HL-60/S4 treated with retinoic acid at 250 ng/mL for 4 days and 3 days (cell line): ENCODE results near the gene ZNF609.

Experiments
- in situ Hi-C: fragments of 300-500 bp; cut with MboI; formaldehyde crosslinking; loops from 2 replicates; pipeline ENCODE4 v1.7.0; 2022; ENCODE audit warnings: low sequenced_read_pairs

Gene ZNF609, protein sequence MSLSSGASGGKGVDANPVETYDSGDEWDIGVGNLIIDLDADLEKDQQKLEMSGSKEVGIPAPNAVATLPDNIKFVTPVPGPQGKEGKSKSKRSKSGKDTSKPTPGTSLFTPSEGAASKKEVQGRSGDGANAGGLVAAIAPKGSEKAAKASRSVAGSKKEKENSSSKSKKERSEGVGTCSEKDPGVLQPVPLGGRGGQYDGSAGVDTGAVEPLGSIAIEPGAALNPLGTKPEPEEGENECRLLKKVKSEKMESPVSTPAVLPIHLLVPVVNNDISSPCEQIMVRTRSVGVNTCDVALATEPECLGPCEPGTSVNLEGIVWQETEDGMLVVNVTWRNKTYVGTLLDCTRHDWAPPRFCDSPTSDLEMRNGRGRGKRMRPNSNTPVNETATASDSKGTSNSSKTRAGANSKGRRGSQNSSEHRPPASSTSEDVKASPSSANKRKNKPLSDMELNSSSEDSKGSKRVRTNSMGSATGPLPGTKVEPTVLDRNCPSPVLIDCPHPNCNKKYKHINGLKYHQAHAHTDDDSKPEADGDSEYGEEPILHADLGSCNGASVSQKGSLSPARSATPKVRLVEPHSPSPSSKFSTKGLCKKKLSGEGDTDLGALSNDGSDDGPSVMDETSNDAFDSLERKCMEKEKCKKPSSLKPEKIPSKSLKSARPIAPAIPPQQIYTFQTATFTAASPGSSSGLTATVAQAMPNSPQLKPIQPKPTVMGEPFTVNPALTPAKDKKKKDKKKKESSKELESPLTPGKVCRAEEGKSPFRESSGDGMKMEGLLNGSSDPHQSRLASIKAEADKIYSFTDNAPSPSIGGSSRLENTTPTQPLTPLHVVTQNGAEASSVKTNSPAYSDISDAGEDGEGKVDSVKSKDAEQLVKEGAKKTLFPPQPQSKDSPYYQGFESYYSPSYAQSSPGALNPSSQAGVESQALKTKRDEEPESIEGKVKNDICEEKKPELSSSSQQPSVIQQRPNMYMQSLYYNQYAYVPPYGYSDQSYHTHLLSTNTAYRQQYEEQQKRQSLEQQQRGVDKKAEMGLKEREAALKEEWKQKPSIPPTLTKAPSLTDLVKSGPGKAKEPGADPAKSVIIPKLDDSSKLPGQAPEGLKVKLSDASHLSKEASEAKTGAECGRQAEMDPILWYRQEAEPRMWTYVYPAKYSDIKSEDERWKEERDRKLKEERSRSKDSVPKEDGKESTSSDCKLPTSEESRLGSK (N-terminal part only)

DNA sequence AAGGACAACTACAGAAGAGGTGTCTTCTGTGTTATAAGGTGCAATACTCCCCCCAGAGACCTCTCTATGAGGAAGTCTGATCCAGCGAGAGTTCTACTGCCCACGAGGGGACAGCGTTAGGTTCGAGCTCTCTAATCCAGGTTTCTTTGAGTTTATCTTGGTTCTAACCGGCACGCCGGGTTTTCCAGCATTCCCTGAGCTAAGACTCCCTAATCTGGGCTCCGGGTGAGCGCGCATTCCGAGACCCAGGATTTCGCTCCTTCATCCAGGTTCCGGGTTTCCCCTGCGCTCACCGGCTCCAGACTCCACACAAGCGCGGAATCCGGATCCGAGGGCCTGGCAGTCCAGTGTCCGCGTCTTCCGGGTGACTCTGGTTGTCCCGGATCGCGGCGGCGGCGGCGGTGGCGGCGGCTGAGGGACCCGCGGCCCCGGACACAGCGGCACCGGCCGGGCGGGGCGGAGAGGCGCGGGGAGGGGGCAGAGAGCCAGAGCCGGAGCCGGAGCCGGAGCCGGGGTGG is at the start of gene ZNF609:
Gene ZNF609 (plus strand): TSS at position 373 of the 518 bp plus-strand sequence. CDS start 38,842 bp downstream, outside the sequence.
- in situ Hi-C loops: no loop called here

DNA sequence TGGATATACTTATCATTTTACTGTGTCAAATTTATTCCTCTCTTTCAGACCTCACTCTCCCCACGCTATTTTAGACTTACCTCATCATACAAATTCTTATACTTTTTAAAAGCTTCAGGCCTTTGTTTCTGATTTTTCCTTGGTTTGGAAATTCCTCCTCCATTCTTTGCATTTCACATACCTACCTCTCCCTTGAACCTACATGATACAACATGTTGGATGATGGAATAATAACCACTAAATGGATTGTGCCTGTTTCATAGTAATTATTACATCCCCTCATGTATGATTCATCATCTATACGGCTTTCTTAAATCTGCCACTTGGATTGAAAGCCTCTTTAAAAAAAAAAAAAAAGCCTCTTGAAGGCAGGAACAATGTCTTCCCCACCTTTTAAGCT is 48.2 kb upstream of the ZNF609 start:
- in situ Hi-C loops: no loop called here

DNA sequence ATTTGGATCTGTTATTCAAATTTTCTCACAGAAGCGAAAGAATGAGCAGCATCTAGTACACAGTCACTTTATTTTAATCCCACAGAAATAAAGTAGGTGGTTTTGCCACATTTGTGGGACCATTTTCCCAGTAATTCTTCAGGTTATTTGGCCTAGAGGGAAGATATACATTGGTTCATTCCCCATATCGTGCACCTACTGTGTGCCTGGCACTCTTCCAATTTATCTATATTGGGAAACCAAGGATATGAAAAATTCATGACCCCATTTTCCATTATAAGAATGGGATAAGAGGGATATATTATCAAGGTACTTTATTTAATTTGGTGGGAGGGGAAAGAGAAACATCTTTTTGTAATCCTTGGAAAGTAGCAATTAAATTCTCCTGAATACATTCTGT is 37.7 kb upstream of the ZNF609 start:
- in situ Hi-C loops: no loop called here

DNA sequence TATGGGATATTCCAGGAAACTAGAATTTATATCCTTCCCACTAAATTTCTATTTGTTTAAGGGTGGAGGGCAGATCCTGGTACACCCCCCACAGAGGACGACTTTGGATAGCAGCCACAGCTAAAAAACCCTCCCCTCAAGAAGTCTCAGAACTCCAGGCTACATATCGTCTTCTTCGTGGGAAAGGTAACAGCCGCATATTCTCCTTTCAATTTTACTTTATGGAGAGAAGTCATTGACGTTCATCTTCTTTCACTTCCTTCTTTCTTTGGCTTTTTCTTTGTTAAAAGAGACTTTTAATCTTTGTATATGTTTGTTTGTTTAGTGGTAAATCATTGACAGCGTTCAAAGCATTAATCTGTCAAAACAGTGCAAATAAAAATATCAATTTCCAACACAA is 36.4 kb upstream of the ZNF609 start:
- in situ Hi-C loops: no loop called here

DNA sequence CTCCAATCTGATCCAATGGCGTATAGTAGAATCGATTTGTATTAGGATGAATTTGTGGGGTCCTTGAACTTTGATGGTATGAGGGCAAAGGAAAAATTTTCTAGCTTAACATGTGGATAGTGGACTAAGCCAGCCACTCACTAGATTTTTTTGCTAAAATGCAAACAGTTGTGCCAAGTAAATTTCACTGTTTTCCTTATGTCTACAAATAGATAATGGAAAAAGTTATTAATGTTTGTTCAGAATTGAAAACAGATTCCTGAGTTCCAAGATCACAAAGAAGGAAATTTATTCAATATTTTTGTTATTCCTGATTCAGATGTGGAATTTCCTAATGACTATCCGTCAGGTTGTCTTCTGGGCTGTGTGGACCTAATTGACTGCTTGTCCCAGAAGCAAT is 35.2 kb upstream of the ZNF609 start:
- in situ Hi-C loops: no loop called here

DNA sequence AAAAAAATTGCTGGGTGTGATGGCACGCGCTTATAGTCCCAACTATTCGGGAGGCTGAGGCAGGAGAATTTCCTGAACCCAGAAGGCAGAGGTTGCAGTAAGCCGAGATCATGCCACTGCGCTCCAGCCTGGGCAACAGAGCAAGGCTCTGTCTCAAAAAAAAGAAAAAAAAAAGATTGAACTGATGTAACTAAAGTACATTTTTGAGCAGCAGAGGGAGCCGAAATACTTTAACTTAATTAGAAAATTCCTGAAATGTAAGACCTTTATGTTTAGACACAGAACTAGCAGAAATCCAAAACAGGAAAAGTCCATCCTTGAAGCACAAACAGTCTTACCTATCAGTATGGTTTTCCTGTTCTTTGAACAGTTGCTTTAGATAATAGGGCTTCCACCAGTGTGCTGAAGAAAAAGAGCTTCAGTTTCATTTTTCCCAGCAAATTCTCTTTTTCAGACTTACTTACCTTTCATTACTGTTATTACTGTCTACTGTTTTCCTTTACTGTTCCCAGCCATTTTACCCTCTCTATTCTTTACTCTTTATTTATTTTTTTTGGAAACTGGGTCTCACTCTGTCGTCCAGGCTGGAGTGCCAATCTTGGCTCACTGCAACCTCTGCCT is 33.4 kb upstream of the ZNF609 start:
- in situ Hi-C loops: no loop called here

DNA sequence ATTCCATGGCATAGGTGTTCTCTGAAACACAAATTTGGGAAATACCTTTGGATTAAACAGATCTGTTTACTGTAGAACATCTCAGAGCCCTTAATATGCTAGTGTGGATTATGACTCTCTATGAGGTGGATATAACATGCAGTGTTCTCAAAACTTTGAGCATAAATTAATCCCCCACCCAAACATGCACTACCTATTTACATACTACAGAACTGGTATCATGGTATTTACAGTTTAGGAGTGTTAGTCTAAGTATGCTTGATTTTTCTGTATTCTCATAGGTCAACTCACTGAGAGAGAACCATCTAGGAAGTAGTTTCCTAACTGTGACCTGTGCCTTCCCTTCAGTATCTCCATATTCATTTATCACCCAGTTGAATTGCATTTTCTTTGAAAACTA is 30.9 kb upstream of the ZNF609 start:
- in situ Hi-C loops: no loop called here

DNA sequence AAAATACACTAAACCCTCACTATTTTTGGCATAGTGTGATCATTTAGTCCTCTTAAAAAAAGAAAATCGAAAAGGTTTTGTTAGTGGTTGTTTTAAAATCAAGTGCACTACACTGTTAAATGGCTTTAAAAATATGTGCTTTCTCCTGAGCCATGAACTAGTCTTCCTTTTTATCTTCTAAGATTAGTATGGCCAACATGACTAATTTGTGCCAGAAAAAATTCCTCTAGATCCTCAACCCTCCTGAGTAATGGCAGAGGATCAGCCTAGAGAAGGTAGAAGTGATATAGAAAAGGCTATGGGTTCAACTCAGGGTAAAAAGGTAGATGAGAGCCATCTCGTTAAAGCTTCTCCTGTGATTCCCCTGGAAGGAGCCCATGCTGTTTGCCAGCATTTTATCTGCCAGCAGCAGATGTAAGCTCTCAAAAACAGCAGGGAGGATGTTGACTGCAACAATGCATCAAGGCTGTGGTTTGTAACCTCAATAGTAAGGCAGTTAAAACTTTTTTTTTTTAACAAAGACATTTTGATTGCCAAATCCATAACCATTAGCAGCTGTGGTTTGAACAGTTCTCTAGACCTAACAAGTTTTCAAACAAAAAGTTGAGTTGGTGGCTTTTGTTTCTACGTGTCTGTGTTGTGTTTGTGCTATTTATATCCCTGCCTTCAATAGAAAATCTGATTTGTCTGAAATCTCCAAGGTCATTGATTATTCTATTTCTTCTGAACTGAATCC is 30.2 kb upstream of the ZNF609 start:
- in situ Hi-C loops: no loop called here

DNA sequence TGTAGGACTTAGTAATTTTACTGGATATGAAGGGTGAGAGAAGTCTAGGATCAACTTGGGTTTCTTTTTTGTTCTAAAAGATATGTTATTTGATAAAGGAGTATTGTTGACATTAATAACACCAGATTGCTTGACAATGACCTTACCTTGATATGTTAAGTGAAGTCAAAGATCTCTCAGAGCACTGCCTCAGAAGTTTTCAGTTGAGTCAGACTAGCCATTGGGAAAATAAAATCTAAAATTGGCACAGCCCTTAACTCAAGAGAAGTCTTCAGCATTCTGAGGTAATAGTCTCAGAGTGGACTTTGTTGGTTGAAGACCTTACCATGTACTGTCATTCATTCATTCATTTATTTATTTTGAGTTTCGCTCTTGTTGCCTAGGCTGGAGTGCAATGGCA is 22.4 kb upstream of the ZNF609 start:
- in situ Hi-C loops: no loop called here

DNA sequence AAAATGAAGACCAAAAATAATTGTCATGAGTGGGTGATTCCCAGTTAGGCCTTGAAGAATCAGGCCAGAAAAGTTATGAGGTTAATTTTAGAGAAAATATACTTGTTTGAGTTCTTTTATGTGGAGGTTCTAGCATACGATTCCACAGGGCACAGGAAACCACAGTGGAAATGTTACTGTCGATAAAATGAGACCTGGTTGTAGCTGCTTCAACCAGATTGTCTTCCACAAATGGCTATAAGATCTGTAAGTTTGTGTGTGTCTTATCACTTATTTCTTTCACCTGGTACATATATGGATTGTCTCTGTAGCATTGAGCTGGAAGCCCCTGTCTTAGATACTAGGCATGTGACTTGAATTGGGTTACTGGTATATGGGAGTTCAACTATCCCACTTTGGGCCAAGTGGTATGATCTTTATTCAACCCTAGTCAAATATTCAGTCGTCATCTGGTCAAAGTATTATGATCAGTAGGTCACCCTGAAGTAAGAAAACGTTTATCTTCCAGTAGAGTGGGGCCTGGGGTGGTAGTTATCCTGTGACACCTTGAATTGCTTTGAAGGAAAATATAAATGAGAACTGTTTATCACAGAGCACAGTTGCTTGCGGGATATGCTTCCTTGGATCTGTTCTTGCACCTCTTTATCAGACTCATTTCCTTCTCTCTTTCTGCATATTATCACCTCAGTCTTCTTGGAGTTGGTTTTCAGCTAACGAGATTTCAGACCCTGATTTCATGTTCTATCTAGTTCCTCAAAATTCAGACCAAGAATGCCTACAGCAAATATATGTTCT is 21.5 kb upstream of the ZNF609 start:
- in situ Hi-C loops: no loop called here

DNA sequence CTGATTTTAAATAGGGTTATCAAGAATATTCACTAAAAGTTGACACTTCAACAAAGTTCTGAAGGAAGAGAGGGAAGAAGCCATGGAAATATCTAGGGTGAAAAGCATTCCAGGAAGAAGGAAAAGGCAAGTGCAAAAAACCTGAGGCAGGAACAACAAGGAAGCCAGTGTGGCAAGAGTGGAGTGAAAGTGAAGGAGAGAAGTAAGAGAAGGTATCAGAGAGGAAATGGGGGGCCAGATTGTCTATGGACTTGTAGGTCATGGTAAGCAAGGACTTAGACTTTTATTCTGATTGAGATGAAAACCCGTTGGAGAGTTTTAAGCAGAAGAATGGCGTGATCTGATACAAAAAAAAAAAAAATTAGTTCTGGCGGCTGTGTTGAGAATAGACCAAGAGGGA is 18.5 kb upstream of the ZNF609 start:
- in situ Hi-C loops: no loop called here

DNA sequence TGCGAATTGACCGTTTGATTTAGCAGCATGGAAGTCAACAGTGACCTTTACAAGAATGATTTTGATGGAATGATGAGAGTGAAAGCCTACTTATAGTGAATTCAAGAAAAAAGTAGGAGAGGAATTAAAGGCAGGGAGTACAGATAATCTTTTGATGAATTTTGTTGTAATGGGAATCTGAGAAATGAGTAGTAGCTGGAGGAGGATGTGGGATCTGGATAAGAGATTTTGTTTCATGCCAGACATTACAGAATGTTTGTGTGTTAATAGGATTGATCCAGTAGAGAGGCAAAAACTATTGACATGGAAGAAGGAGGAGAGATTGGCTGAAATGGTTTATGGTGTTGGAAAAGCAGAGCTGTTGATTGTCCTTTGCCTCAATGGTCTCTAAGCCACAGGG is 17.4 kb upstream of the ZNF609 start:
- in situ Hi-C loops: no loop called here

DNA sequence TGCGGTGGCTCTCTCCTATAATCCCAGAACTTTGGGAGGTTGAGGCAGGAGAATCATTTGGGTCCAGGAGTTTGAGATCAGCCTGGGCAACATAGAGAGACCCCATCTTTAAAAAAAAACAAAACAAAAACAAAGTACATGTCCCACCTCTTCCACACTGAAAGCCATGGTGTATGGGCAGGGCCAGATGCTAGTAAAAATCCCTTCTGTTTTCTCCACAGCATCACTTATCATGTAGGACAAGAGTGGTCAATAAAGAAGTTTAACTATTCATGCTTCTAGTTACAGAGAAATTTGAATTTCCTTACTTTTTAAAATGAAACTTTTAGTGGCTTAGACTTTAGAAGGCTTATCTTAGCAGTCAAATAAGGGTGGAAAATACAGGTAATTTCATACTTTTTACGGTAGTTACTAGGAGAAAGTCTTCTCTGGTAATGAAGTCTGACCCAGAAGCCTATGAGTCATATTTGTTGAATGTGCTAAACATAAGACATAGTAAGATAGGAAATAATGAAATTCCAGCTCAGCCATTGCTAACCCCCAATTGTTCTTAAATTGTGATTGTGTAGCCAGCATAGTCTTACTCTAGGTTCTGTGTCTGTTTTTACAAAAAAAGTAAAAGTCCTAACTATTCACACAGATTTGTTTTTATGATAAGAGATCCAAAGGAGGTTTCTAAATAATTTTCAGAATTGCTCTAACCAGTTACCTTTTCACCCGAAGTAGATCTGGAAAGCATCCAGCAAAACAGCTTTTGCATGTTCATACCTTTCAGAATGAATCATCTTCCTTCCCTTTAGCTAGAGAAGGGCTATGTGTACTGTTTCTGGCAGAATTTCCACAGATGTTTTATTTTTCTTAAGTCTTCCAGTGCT is 16.4 kb upstream of the ZNF609 start:
- in situ Hi-C loops: no loop called here

DNA sequence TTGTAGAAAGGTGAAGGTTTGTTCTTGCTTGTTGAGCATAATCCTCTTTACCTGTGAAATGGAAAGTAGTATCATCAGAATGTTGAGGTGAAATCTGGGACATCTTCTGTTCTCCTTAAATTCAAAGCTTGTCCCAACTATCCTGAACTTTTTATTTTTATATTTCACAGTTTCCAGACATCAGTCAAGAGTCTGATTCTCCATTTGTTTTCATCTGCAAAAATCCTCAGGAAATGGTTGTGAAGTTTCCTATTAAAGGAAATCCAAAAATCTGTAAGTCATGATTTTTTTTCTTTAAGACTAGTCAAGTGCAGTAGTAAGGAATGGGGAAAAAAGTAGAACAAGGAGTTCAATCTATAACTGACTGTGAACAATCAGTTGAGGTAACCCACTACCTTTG is 15.5 kb upstream of the ZNF609 start:
- in situ Hi-C loops: no loop called here

DNA sequence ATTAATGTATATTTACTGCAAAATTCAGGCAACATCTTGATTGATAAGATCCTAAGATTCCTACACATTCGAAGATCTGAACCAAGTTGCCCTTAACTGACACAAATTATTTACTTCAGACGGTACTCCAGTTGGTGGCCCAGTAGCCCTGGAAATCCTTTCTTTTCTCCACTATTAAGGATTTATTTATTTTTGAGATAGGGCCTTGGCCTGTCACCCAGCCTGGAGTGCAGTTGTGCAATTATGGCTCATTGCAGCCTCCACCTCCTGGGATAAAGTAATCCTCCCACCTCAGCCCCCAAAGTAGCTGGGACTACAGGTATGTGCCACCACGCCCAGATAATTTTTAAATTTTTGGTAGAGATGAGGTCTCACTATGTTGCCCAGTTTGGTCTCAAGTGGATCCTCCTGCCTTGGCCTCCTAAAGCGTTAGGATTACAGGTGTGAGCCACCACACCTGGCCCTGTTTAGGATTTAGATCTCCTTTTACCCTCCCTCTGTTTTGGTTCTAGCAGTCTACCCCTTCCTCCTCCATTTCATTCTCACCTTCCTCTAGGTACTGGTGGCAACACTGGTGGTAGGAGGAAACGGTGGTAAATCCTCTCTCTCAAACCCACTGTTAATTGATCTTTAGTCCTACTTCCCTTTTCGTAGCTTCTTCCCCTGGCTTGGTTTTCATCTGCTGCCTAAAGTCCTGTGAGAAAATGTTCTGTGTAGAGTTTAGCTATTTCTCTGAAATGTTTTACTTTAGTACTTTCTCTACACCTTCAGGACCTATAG is 12.7 kb upstream of the ZNF609 start:
- in situ Hi-C loops: no loop called here

DNA sequence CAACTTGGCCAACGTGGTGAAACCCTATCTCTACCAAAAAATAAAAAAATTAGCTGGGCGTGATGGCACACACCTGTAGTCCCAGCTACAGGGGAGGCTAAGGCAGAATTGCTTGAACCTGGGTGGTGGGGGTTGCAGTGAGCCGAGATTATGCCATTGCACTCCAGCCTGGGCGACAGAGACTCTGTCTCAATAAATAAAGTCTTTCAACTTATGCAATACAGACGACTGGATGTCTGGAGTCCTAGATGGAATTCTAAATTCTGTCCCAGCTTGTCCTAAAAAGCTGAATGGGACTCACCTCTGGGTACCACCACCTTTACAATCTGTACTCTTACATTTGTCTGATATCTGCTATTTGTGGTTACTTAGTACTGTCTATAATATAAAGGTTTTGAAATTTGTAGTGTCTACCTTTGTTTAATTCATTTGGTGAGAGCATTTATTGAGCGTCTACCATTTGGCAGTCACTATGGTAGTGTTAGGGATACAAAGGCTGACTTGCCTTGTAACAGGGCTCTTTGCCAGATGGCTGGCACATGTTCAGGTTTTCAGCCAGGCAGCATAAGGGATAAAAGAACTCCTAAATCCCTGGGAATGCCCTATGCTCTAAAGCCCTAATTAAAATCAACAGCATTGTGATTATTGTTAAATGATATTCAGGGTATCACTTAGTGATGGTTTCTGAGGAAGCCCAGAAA is 7.2 kb upstream of the ZNF609 start:
- in situ Hi-C loops: no loop called here

DNA sequence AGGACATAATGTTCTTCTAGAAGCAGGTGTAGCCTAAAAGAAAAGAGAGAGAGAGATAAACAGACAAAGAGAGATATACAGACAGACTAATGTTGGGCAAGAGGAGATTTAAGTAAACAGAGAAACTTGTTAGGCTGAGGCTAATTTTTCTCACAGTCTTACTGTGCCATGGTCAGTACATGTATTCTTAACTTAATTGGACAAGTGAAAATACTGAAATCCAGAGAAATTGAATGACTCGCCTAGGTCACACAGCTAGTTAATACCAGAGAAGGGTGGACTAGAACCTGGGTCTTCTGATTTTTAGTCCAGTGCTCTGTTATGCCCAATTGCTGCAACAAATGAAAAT is 6.7 kb upstream of the ZNF609 start:
- in situ Hi-C loops: no loop called here
